ENCODE measurements around the gene PHACTR3. TPM values are rescaled to one million over a fixed set of nuclear protein-coding genes. Genes with fewer than 3 reads are reported as not detected.

PHACTR3 gene
- total RNA-seq, 1 experiment from 2014 or later: not detected

GRCh38 chr20:59825563-59825920 is 221.2 kb downstream of the PHACTR3 start:
- Histone ChIP-seq H3K4me1 (ENCODE audit: low read length) (no peaks in the 10 kb centered on the region), H3K79me2 (ENCODE audit: low read length) (no peaks in the 10 kb centered on the region), H3K4me3 (ENCODE audit: low read length) (no peak overlapping the region), H3K9me3 (ENCODE audit: low read length) (no peaks in the 10 kb centered on the region), H4K20me1 (ENCODE audit: insufficient read depth, low read depth, low read length) (no peaks in the 10 kb centered on the region), H3K9me2 (replicated peaks; ENCODE audit: insufficient read depth, low read length) (no peaks in the 10 kb centered on the region), H3K36me3 (ENCODE audit: insufficient read depth, low read length) (no peaks in the 10 kb centered on the region), H2AFZ (ENCODE audit: low read length) (no peak overlapping the region), H3K27ac (ENCODE audit: low read length) (no peak overlapping the region), H3K9ac (ENCODE audit: low read length) (no peak overlapping the region), H3K27me3 (ENCODE audit: low read length) (no peaks in the 10 kb centered on the region), H3K4me2 (ENCODE audit: low read depth, low read length, poor library complexity, severe bottlenecking) (no peak overlapping the region)
- no peak for DNase-seq

- Histone ChIP-seq H3K4me2 (ENCODE audit: low read depth, low read length, poor library complexity, severe bottlenecking) (no peak overlapping the region), H2AFZ (ENCODE audit: low read length) (no peak overlapping the region), H3K9ac (ENCODE audit: low read length) (no peak overlapping the region), H4K20me1 (ENCODE audit: insufficient read depth, low read depth, low read length) (no peaks in the 10 kb centered on the region), H3K4me3 (ENCODE audit: low read length) (no peak overlapping the region), H3K9me3 (ENCODE audit: low read length) (no peaks in the 10 kb centered on the region), H3K4me1 (ENCODE audit: low read length) (no peaks in the 10 kb centered on the region), H3K79me2 (ENCODE audit: low read length) (no peaks in the 10 kb centered on the region), H3K27me3 (ENCODE audit: low read length) (no peaks in the 10 kb centered on the region), H3K36me3 (ENCODE audit: insufficient read depth, low read length) (no peaks in the 10 kb centered on the region), H3K27ac (ENCODE audit: low read length) (no peak overlapping the region), H3K9me2 (replicated peaks; ENCODE audit: insufficient read depth, low read length) (no peaks in the 10 kb centered on the region)
- no peak for DNase-seq
Measured at GRCh38 chr20:59825944-59826759, 221.8 kb downstream of the PHACTR3 start.

DNA sequence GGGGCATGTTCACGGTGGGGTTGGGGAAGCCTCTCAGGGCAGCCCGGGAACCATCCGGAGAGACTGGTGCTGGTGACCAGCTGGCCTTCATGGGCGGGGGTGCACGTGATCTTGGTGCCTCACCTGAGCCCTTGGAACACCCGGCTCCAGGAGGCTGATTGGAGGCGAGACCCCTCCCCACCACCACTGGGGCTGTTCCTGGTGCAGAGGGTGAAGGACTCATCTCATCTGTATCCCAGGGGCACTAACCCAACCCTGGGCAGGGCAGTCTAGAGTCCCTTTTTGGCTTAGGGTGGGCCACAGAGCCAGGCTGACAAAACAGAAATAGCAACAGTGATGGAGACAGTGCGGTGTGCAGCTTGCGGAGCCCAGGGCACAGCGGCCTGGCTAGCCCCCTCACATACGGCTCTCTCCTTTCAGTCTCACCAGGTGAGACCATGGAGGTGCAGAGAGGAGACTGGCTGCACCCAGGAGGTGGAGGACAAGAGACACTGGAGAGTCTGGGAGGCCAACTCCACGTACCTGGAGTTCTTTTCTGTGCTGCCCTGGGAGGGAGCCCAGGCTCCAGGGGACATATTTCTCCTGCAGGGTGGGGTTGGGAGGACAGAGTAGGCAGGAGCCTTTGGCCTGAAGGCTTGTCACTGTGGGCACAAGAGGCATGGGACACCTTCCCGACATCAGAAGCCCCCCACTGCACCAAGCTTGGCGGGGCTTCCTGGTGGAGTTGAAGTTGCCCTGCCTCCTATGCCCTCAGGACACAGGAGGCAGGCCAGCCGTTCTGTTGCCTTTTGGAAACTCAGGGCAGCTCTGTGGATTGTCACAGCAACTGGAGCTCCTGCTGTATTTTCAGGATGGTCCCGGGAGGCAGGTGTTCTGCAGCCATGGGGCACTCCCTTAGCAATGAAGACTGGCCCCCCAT is 223.1 kb downstream of the PHACTR3 start:
- Histone ChIP-seq H3K4me2 (ENCODE audit: low read depth, low read length, poor library complexity, severe bottlenecking) (no peak overlapping the region), H2AFZ (ENCODE audit: low read length) (no peak overlapping the region), H3K4me1 (ENCODE audit: low read length) (no peaks in the 10 kb centered on the region), H3K36me3 (ENCODE audit: insufficient read depth, low read length) (no peaks in the 10 kb centered on the region), H3K9me2 (replicated peaks; ENCODE audit: insufficient read depth, low read length) (no peaks in the 10 kb centered on the region), H4K20me1 (ENCODE audit: insufficient read depth, low read depth, low read length) (no peaks in the 10 kb centered on the region), H3K9ac (ENCODE audit: low read length) (no peak overlapping the region), H3K4me3 (ENCODE audit: low read length) (no peak overlapping the region), H3K9me3 (ENCODE audit: low read length) (no peaks in the 10 kb centered on the region), H3K27me3 (ENCODE audit: low read length) (no peaks in the 10 kb centered on the region), H3K27ac (ENCODE audit: low read length) (no peak overlapping the region), H3K79me2 (ENCODE audit: low read length) (no peaks in the 10 kb centered on the region)
- DNase-seq: no peak

- no peaks in the 10 kb centered on the region for H3K36me3 ChIP-seq (ENCODE audit: insufficient read depth, low read length)
- no peaks in the 10 kb centered on the region for H3K4me1 ChIP-seq (ENCODE audit: low read length)
- H3K9me3 ChIP-seq (ENCODE audit: low read length): no peaks in the 10 kb centered on the region
- H3K9me2 ChIP-seq (replicated peaks; ENCODE audit: insufficient read depth, low read length): no peaks in the 10 kb centered on the region
- H3K79me2 ChIP-seq (ENCODE audit: low read length): no peaks in the 10 kb centered on the region
- no peak overlapping the region for H3K4me3 ChIP-seq (ENCODE audit: low read length)
- H3K9ac ChIP-seq (ENCODE audit: low read length): no peak overlapping the region
- H2AFZ ChIP-seq (ENCODE audit: low read length): no peak overlapping the region
- DNase-seq: no peak
- H4K20me1 ChIP-seq (ENCODE audit: insufficient read depth, low read depth, low read length): no peaks in the 10 kb centered on the region
- no peaks in the 10 kb centered on the region for H3K27me3 ChIP-seq (ENCODE audit: low read length)
- H3K4me2 ChIP-seq (ENCODE audit: low read depth, low read length, poor library complexity, severe bottlenecking): no peak overlapping the region
- H3K27ac ChIP-seq (ENCODE audit: low read length): no peak overlapping the region
Measured at GRCh38 chr20:59828125-59829053, 224.0 kb downstream of the PHACTR3 start.

GRCh38 chr20:59829054-59829785 is 224.9 kb downstream of the PHACTR3 start:
- Histone ChIP-seq H3K4me2 (ENCODE audit: low read depth, low read length, poor library complexity, severe bottlenecking) (no peak overlapping the region), H2AFZ (ENCODE audit: low read length) (no peak overlapping the region), H3K9ac (ENCODE audit: low read length) (no peak overlapping the region), H3K27me3 (ENCODE audit: low read length) (no peaks in the 10 kb centered on the region), H3K9me3 (ENCODE audit: low read length) (no peaks in the 10 kb centered on the region), H3K79me2 (ENCODE audit: low read length) (no peaks in the 10 kb centered on the region), H4K20me1 (ENCODE audit: insufficient read depth, low read depth, low read length) (no peaks in the 10 kb centered on the region), H3K4me1 (ENCODE audit: low read length) (no peaks in the 10 kb centered on the region), H3K36me3 (ENCODE audit: insufficient read depth, low read length) (no peaks in the 10 kb centered on the region), H3K9me2 (replicated peaks; ENCODE audit: insufficient read depth, low read length) (no peaks in the 10 kb centered on the region), H3K27ac (ENCODE audit: low read length) (no peak overlapping the region), H3K4me3 (ENCODE audit: low read length) (no peak overlapping the region)
- DNase-seq: no peak

DNA sequence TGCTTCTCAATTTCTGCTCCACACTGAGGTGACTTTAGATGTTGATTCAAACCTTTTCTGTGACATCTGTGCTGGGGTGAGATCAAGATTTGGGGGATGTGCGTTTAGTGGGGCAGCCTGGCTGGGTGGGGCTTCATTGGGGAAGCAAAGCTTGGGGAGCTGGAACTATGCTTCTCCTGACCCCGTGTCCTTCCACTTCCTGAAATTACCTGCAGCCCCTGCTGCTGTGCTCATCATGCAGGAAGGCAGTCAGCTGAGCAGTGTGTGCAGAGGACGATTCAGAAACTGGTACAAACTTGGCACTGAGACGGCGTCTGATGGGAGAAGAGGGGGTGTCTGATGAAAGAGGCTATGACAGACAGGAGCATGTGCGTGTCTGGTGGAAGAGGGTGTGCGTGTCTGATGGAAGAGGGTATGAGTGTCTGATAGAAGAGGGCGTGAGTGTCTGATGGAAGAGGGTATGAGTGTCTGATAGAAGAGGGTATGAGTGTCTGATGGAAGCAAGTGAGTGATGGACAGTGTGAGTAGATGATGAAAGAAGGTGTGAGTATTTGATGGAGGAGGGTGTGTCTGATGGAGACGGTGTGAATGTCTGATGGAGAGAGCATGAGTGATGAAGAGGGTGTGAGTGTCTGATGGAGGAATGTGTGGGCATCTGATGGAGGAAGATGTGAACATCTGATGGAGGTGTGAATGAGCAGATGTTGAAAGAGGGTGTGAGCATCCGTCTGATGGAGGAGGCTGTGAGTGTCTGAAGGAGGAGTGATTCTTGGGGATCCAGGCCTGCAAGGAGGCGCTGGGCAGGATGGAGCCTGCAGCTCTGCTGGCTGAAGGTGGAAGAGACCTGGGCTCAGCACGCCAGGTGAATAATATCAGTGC is 225.7 kb downstream of the PHACTR3 start:
- Histone ChIP-seq H3K79me2 (ENCODE audit: low read length) (no peaks in the 10 kb centered on the region), H3K9ac (ENCODE audit: low read length) (no peak overlapping the region), H2AFZ (ENCODE audit: low read length) (no peak overlapping the region), H3K36me3 (ENCODE audit: insufficient read depth, low read length) (no peaks in the 10 kb centered on the region), H3K9me3 (ENCODE audit: low read length) (no peaks in the 10 kb centered on the region), H3K4me1 (ENCODE audit: low read length) (no peaks in the 10 kb centered on the region), H4K20me1 (ENCODE audit: insufficient read depth, low read depth, low read length) (no peaks in the 10 kb centered on the region), H3K4me3 (ENCODE audit: low read length) (no peak overlapping the region), H3K27me3 (ENCODE audit: low read length) (no peaks in the 10 kb centered on the region), H3K27ac (ENCODE audit: low read length) (no peak overlapping the region), H3K4me2 (ENCODE audit: low read depth, low read length, poor library complexity, severe bottlenecking) (no peak overlapping the region), H3K9me2 (replicated peaks; ENCODE audit: insufficient read depth, low read length) (no peaks in the 10 kb centered on the region)
- DNase-seq: no peak

GRCh38 chr20:59830665-59831023 is 226.3 kb downstream of the PHACTR3 start:
- Histone ChIP-seq H3K4me3 (ENCODE audit: low read length) (no peak overlapping the region), H3K27ac (ENCODE audit: low read length) (no peak overlapping the region), H4K20me1 (ENCODE audit: insufficient read depth, low read depth, low read length) (no peaks in the 10 kb centered on the region), H3K4me1 (ENCODE audit: low read length) (no peaks in the 10 kb centered on the region), H3K4me2 (ENCODE audit: low read depth, low read length, poor library complexity, severe bottlenecking) (no peak overlapping the region), H3K27me3 (ENCODE audit: low read length) (no peaks in the 10 kb centered on the region), H3K9me2 (replicated peaks; ENCODE audit: insufficient read depth, low read length) (no peaks in the 10 kb centered on the region), H3K36me3 (ENCODE audit: insufficient read depth, low read length) (no peaks in the 10 kb centered on the region), H2AFZ (ENCODE audit: low read length) (no peak overlapping the region), H3K79me2 (ENCODE audit: low read length) (no peaks in the 10 kb centered on the region), H3K9me3 (ENCODE audit: low read length) (no peaks in the 10 kb centered on the region), H3K9ac (ENCODE audit: low read length) (no peak overlapping the region)
- no peak for DNase-seq
